ENCODE data around the gene EHMT1. TPM values are rescaled to one million over a fixed set of nuclear protein-coding genes. Genes with fewer than 3 reads are reported as not detected.

The EHMT1 gene
- total RNA-seq, 1 experiment from 2014 or later: 112 TPM

DNA sequence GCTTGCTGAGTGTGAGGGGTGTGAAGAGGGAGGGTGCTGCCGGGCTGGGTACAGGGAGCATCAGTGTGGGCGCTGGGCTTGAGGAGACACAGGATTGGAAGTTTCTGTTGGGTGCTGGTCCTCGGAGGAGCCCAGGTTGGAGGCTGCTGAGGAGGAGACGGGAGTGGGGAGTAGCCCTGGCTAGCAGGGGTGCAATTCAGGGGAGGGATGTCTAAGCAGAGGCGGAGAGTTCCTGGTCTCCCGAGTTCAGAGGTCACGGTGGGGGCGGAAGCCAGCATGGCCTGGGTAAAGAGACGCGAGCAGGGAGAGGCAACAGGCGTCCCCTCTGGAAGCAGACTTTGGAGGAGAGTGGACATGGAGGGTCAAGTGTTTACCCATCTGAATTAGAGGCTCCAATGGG lies 196.0 kb downstream of the EHMT1 start:
- no peak overlapping the region for H2AFZ ChIP-seq (ENCODE audit: low read length)
- Mint-ChIP-seq H3K4me1 (no peaks in the 10 kb centered on the region), H3K9me3 (peaks cover 12 to 16% of the 10 kb centered on the region in 2 experiments), H3K27me3 (ENCODE audit: low read depth) (peaks cover 2% of the 10 kb centered on the region; the same call in 1 of the 2 replicates), H3K27ac (peak overlapping the region in 2 of 3 experiments; percentile 47 to 77; a peak in 2 of 7 replicates), H3K36me3 (ENCODE audit: insufficient read depth in 1 of 3, low read depth in 3 of 3) (peaks cover 53 to 68% (median 65%) of the 10 kb centered on the region in 3 experiments), H3K4me3 (no peak overlapping the region; a peak in 2 of 5 replicates)
- no peaks in the 10 kb centered on the region for H3K79me1 ChIP-seq (ENCODE audit: insufficient read depth, low read depth, low read length, poor library complexity, severe bottlenecking)
- WGBS (ENCODE audit: extremely low coverage, insufficient read length, low lambda C conversion rate): no CpG with 5 or more reads among the region's 11 CpGs
- H3K79me2 ChIP-seq (ENCODE audit: insufficient read depth, low read length): no peaks in the 10 kb centered on the region
- no peaks in the 10 kb centered on the region for H3K9me3 ChIP-seq (ENCODE audit: control insufficient read depth, low read depth, low read length)
- H3K56ac ChIP-seq (ENCODE audit: insufficient read length, low read depth, low read length): no peak overlapping the region
- no peak overlapping the region for H4K91ac ChIP-seq (ENCODE audit: insufficient read length, low read depth, low read length)
- H2BK5ac ChIP-seq (ENCODE audit: insufficient read length, low read length): no peak overlapping the region
- H2BK12ac ChIP-seq (ENCODE audit: insufficient read length, low read depth, low read length): no peak overlapping the region
- H3T11ph ChIP-seq (ENCODE audit: low read length): no peak overlapping the region
- H3K27me3 ChIP-seq (ENCODE audit: insufficient read depth, low read length): no peaks in the 10 kb centered on the region
- H3K9ac ChIP-seq (ENCODE audit: extremely low read depth, insufficient read length, low read length): no peak overlapping the region
- H3K27ac ChIP-seq (ENCODE audit: insufficient read length, low read depth, low read length): no peak overlapping the region
- no peak overlapping the region for H3K23ac ChIP-seq (ENCODE audit: insufficient read length, low read depth, low read length)
- no peak overlapping the region for H3K4me2 ChIP-seq (ENCODE audit: insufficient read depth, insufficient read length, low read length)
- H4K20me1 ChIP-seq (ENCODE audit: control insufficient read depth, insufficient read depth, insufficient read length): no peaks in the 10 kb centered on the region
- H2AK5ac ChIP-seq (ENCODE audit: insufficient read length, low read length): no peak overlapping the region
- H2BK15ac ChIP-seq (ENCODE audit: low read depth, low read length): no peak overlapping the region
- TF ChIP-seq, protein P1, sequence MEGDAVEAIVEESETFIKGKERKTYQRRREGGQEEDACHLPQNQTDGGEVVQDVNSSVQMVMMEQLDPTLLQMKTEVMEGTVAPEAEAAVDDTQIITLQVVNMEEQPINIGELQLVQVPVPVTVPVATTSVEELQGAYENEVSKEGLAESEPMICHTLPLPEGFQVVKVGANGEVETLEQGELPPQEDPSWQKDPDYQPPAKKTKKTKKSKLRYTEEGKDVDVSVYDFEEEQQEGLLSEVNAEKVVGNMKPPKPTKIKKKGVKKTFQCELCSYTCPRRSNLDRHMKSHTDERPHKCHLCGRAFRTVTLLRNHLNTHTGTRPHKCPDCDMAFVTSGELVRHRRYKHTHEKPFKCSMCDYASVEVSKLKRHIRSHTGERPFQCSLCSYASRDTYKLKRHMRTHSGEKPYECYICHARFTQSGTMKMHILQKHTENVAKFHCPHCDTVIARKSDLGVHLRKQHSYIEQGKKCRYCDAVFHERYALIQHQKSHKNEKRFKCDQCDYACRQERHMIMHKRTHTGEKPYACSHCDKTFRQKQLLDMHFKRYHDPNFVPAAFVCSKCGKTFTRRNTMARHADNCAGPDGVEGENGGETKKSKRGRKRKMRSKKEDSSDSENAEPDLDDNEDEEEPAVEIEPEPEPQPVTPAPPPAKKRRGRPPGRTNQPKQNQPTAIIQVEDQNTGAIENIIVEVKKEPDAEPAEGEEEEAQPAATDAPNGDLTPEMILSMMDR (conservative IDR thresholded peaks at IDR 0.05): no peak
- H3K4ac ChIP-seq (ENCODE audit: low read depth, low read length): no peak overlapping the region
- no peak overlapping the region for H3K14ac ChIP-seq (ENCODE audit: insufficient read depth, low read length)
- no peaks in the 10 kb centered on the region for H3K4me1 ChIP-seq (ENCODE audit: insufficient read depth, low read length)
- no peak overlapping the region for H3K18ac ChIP-seq (ENCODE audit: insufficient read length, low read depth, low read length)
- no peaks in the 10 kb centered on the region for H3K23me2 ChIP-seq (ENCODE audit: insufficient read length, low read depth, low read length, poor library complexity, severe bottlenecking)
- H2BK120ac ChIP-seq (ENCODE audit: low read depth, low read length, poor library complexity, severe bottlenecking): no peak overlapping the region
- no peak overlapping the region for H4K8ac ChIP-seq (replicated peaks; ENCODE audit: insufficient read length, low read depth, low read length)
- H4K5ac ChIP-seq (ENCODE audit: insufficient read length, low read depth, low read length): no peak overlapping the region
- no peak for DNase-seq
- H2BK20ac ChIP-seq (ENCODE audit: low read depth, low read length, poor library complexity, severe bottlenecking): no peak overlapping the region

Data from H9 (cell line).